Psoas muscle (tissue), 8 donors: ENCODE data around the gene AOPEP. TPM values are rescaled to one million over a fixed set of nuclear protein-coding genes. Genes with fewer than 3 reads are reported as not detected.
A peak's percentile ranks its signal among the peaks of the same experiment; 100 is the strongest.

Experiments
- ATAC-seq, 4 donors: fragments of 200-7000 bp; cut with Tn5 transposase; one replicate each; pipeline ENCODE4 v1.9.1; 2020; ENCODE audit warnings: moderate library complexity in 3 of 4, mild to moderate bottlenecking in 2 of 4
- DNase-seq, 2 donors: peaks; one replicate each; pipeline ENCODE4 v3.0.0-alpha.2; 2020
- H3K27ac ChIP-seq: fragments of 200-600 bp; one replicate; pipeline ENCODE4 v1.8.0; 2022
- H3K27me3 ChIP-seq, 3 donors: fragments of 200-600 bp in 1 of 3; one replicate each; pipeline versions ENCODE4 v1.6.1 to v1.8.0; 2013 to 2022; ENCODE audit warnings: low read length in 2 of 3, mild to moderate bottlenecking in 2 of 3, moderate library complexity in 1 of 3; ENCODE audit not compliant: insufficient read depth in 3 of 3
- H3K36me3 ChIP-seq, 2 donors: fragments of 200-600 bp in 1 of 2; one replicate each; pipeline versions ENCODE4 v1.6.1 to v1.8.0; 2013 to 2022; ENCODE audit warnings: low read depth in 1 of 2, mild to moderate bottlenecking in 1 of 2, moderate library complexity in 1 of 2; ENCODE audit not compliant: insufficient read depth in 1 of 2
- H3K4me1 ChIP-seq: fragments of 200-600 bp; one replicate; pipeline ENCODE4 v1.8.0; 2022
- H3K4me3 ChIP-seq: fragments of 200-600 bp; one replicate; pipeline ENCODE4 v1.8.0; 2022; ENCODE audit warnings: mild to moderate bottlenecking
- H3K9me3 ChIP-seq: fragments of 200-600 bp; one replicate; pipeline ENCODE4 v1.8.0; 2022
- WGBS, 3 donors: extraction: QIAGEN DNeasy Blood & Tissue Kit; methylation state at CpG; one replicate each; pipeline versions ENCODE4 v1.1.6 to v1.1.7; 2013; 5-methylcytosine and 5-hydroxymethylcytosine counted together
- intact Hi-C, 2 donors: fragments of 100-400 bp; cut with DNase I; formaldehyde crosslinking; loops; one replicate each; pipeline versions ENCODE4 v1.11.0 to v1.14.2; 2022
- polyA plus RNA-seq, 3 donors: library from polyadenylated mRNA; stranded (reverse); fragments of 200-250 nt; gene quantifications; one replicate each; pipeline ENCODE4 v1.2.3, GENCODE V29; 2013
- total RNA-seq, 4 donors: library from RNA; stranded (reverse); fragmentation: NEBNext Ultra II Directional in 2 of 4; extraction: Animal tissue kit (Norgen Biotek cat#: 25700) in 2 of 4; gene quantifications; one replicate each; pipeline versions ENCODE4 v1.2.1 to v1.2.4, GENCODE V29; 2021 to 2023
- TF ChIP-seq, protein P1 (sequence below): fragments of 200-600 bp; IDR thresholded peaks from one replicate; pipeline ENCODE4 v1.8.0; 2022; ENCODE audit warnings: antibody characterized with exemption
- donor health status: healthy with polysubstance abuse.
- donor health status: DM: no; HTN: no; CAD: no; lungs with moderate emphysema.
- donor health status: Bipolar disorder and iron deficiency.
- donor health status: healthy.
- donor health status: DM: yes; HTN: yes; CAD: no.
- donor health status: DM: no; HTN: no; CAD: no.
- donor health status: DM: no; HTN: no; CAD: no.
- donor health status: DM: yes; HTN: yes; CAD: no.

AOPEP gene
- total and polyA plus RNA-seq, 7 donors, result 46.4 to 96.9 (median 78.6) TPM

GRCh38 chr9:95086564-95086955, 360.1 kb downstream of the AOPEP start:
- Histone ChIP-seq H3K27ac (peak overlapping the region; percentile 89), H3K36me3 (peaks cover 0 to 39% of the 10 kb centered on the region in 2 donors), H3K4me3 (no peak overlapping the region), H3K27me3 (no peaks in the 10 kb centered on the region), H3K4me1 (peaks cover 74% of the 10 kb centered on the region), H3K9me3 (no peaks in the 10 kb centered on the region)
- 63 to 77% (median 67%) methylated on average over 8 of the region's 8 CpGs for WGBS, 3 donors
- TF ChIP-seq, protein P1, sequence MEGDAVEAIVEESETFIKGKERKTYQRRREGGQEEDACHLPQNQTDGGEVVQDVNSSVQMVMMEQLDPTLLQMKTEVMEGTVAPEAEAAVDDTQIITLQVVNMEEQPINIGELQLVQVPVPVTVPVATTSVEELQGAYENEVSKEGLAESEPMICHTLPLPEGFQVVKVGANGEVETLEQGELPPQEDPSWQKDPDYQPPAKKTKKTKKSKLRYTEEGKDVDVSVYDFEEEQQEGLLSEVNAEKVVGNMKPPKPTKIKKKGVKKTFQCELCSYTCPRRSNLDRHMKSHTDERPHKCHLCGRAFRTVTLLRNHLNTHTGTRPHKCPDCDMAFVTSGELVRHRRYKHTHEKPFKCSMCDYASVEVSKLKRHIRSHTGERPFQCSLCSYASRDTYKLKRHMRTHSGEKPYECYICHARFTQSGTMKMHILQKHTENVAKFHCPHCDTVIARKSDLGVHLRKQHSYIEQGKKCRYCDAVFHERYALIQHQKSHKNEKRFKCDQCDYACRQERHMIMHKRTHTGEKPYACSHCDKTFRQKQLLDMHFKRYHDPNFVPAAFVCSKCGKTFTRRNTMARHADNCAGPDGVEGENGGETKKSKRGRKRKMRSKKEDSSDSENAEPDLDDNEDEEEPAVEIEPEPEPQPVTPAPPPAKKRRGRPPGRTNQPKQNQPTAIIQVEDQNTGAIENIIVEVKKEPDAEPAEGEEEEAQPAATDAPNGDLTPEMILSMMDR, result no peak
- no peak for ATAC-seq
- no peak for DNase-seq
- intact Hi-C loops, result loop anchor here in 1 of 2 donors (5.0 kb wide), 1 partner anchor 59 kb away; no protein-coding TSS in a partner anchor

DNA sequence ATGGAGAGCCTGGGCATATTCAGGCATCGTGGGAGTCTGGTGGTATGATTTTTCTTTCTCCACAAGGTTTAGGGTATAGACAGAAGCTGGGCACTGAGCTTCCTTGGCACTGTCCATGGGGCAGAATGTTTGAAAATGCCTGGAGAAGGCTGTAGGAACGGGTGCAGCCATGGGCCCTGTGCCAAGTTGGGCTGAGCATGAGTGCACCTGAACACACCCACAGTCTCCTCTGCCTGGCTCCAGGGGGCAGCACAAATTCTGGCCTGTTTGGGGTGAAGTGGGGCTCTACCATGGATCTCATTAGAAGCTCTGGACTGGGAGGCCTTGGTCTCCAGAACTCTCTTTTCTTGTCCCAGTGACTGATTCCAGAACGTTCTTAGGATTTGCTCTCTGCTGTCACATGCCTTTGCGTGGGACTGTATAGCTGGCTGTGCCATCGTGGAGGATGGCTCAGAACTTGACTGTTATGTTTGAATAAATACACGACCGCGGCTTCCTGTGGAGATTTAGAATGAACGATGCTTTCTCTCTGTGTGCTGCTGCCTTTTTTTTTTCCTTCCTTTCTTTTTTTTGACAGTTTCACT, 361.3 kb downstream of the AOPEP start:
- intact Hi-C loops, result loop anchor here in 1 of 2 donors (5.0 kb wide), 1 partner anchor 60 kb away; no protein-coding TSS in a partner anchor
- Histone ChIP-seq H3K4me3 (no peak overlapping the region), H3K4me1 (peaks cover 77% of the 10 kb centered on the region), H3K9me3 (no peaks in the 10 kb centered on the region), H3K27me3 (no peaks in the 10 kb centered on the region), H3K27ac (peak overlapping the region; percentile 89), H3K36me3 (peaks cover 0 to 27% of the 10 kb centered on the region in 2 donors)
- TF ChIP-seq, protein P1, result peak; percentile 5
- ATAC-seq (no peak), DNase-seq (no peak)
- WGBS, 3 donors, result 66 to 76% (median 68%) methylated on average over 9 of the region's 9 CpGs

DNA sequence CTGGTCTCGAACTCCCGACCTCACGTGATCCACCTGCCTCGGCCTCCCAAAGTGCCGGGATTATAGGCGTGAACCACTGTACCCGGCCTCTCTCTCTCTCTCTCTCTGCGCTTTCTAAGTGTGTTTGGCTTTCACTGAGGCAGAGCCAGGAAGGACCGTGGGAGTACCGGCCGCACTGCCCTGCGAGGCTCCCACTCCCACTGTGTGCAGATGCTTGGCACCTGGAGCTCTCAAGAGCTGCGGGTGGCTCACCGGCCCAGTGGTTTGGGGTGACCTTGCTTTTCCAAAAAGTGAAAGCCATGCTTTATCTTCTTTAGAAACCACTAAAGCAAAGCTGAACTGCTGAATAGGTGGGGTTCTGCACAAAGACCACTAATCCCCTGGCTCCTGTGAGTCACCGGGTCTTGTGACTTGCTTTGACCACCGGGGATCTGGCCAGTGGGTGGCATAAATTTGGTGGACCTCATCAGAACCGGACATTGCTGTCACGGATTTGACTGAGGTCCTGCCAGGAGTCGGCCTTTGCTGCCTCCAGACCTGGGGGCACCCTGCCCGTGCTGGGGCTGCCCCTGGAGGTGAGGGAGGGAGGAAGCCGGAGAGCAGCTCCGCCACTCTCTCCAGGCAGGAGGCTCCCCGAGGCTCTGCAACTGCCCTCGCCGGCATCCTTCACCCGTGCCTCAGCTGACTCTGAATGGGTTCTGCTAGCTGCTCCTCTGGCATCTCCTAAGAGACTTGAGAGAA, 362.1 kb downstream of the AOPEP start:
- no peak for DNase-seq
- intact Hi-C loops, result loop anchor here in 1 of 2 donors (5.0 kb wide), 1 partner anchor 61 kb away; no protein-coding TSS in a partner anchor
- H3K4me3 ChIP-seq, result no peak overlapping the region
- no peak for ATAC-seq
- TF ChIP-seq, protein P1, result no peak
- peaks cover 82% of the 10 kb centered on the region for H3K4me1 ChIP-seq
- H3K27me3 ChIP-seq, result no peaks in the 10 kb centered on the region
- no peaks in the 10 kb centered on the region for H3K9me3 ChIP-seq
- H3K36me3 ChIP-seq, result peaks cover 0 to 24% of the 10 kb centered on the region in 2 donors
- 54 to 69% (median 58%) methylated on average over 26 of the region's 26 CpGs for WGBS, 3 donors
- peak overlapping the region; percentile 89 for H3K27ac ChIP-seq

GRCh38 chr9:95089257-95090022, 362.9 kb downstream of the AOPEP start:
- TF ChIP-seq, protein P1, result no peak
- no peaks in the 10 kb centered on the region for H3K27me3 ChIP-seq
- intact Hi-C loops, result loop anchor here (5.0 kb wide), 2 partner anchors 62 to 82 kb away; no protein-coding TSS in a partner anchor
- WGBS, 3 donors, result 54 to 69% (median 62%) methylated on average over 16 of the region's 16 CpGs
- peaks cover 87% of the 10 kb centered on the region for H3K4me1 ChIP-seq
- H3K36me3 ChIP-seq, result peaks cover 0 to 24% of the 10 kb centered on the region in 2 donors
- H3K9me3 ChIP-seq, result no peaks in the 10 kb centered on the region
- H3K27ac ChIP-seq, result peak overlapping the region; percentile 89
- DNase-seq, result no peak
- no peak for ATAC-seq
- H3K4me3 ChIP-seq, result no peak overlapping the region
